Superior temporal gyrus (tissue), 1 donor: ENCODE results near the gene HOXA11.

Source experiments
- DNase-seq: peaks from one replicate; pipeline ENCODE4 v3.0.0-alpha.2; 2016; ENCODE audit errors: extremely low spot score

HOXA11 gene

GRCh38 chr7:27205325-27206280, 20.6 kb upstream of the HOXA11 start:
- DNase-seq = no peak

- no peak for DNase-seq
Observed at GRCh38 chr7:27204851-27205322, 19.9 kb upstream of the HOXA11 start.

GRCh38 chr7:27203964-27204594, 19.0 kb upstream of the HOXA11 start:
- DNase-seq = no peak

- no peak for DNase-seq
Observed at GRCh38 chr7:27203365-27203953, 18.4 kb upstream of the HOXA11 start.

- no peak for DNase-seq
Observed at GRCh38 chr7:27202862-27203134, 17.8 kb upstream of the HOXA11 start.

- DNase-seq = no peak
Observed at GRCh38 chr7:27202018-27202861, 17.2 kb upstream of the HOXA11 start.

- DNase-seq = no peak
Observed at GRCh38 chr7:27201580-27202017, 16.6 kb upstream of the HOXA11 start.

GRCh38 chr7:27200761-27201579, 15.9 kb upstream of the HOXA11 start:
- no peak for DNase-seq

GRCh38 chr7:27199849-27200760, 15.1 kb upstream of the HOXA11 start, which contains the start of gene HOXA13:
TSS of gene HOXA13 (minus strand) at chr7:27200091. CDS start at chr7:27200077, 14 bp downstream.
- DNase-seq = no peak

- no peak for DNase-seq
Observed at GRCh38 chr7:27198871-27199801, 14.1 kb upstream of the HOXA11 start.

- DNase-seq = no peak
Observed at GRCh38 chr7:27198138-27198841, 13.3 kb upstream of the HOXA11 start.

GRCh38 chr7:27197137-27198042, 12.4 kb upstream of the HOXA11 start:
- DNase-seq = no peak

- peak; percentile 91 for DNase-seq
Observed at GRCh38 chr7:27196287-27196767, 11.3 kb upstream of the HOXA11 start.

GRCh38 chr7:27194686-27195379, 9.8 kb upstream of the HOXA11 start:
- no peak for DNase-seq

- no peak for DNase-seq
Observed at GRCh38 chr7:27194002-27194352, 8.9 kb upstream of the HOXA11 start.

- DNase-seq = no peak
Observed at GRCh38 chr7:27193335-27194001, 8.4 kb upstream of the HOXA11 start.
